SH-SY5Y (cell line): Measurements from ENCODE around the gene LDHB.

Source experiments
- GATA2 ChIP-seq: IDR thresholded peaks from 2 replicates; pipeline ENCODE4 v1.6.1; 2011; ENCODE audit warnings: mild to moderate bottlenecking, low read depth, low read length
- GATA3 ChIP-seq: IDR thresholded peaks from 2 replicates; pipeline ENCODE4 v1.6.1; 2011; ENCODE audit warnings: low read depth, mild to moderate bottlenecking, low read length, moderate library complexity

The LDHB gene

GRCh38 chr12:21599143-21599999, 58.3 kb downstream of the LDHB start:
- TF ChIP-seq GATA2 = no peak
- TF ChIP-seq GATA3 = no peak

- no peak for TF ChIP-seq GATA2
- TF ChIP-seq GATA3 = no peak
Observed at GRCh38 chr12:21598651-21599050, 59.0 kb downstream of the LDHB start.

- no peak for TF ChIP-seq GATA2
- no peak for TF ChIP-seq GATA3
Observed at GRCh38 chr12:21585485-21585884, 72.2 kb downstream of the LDHB start.
